ENCODE measurements around the gene CACNG4.
"Not testable (repeated sequence)": the region's sequence is repeated elsewhere in the genome, so short reads cannot be mapped to it uniquely, and the experiment has no call there.

CACNG4 gene

DNA sequence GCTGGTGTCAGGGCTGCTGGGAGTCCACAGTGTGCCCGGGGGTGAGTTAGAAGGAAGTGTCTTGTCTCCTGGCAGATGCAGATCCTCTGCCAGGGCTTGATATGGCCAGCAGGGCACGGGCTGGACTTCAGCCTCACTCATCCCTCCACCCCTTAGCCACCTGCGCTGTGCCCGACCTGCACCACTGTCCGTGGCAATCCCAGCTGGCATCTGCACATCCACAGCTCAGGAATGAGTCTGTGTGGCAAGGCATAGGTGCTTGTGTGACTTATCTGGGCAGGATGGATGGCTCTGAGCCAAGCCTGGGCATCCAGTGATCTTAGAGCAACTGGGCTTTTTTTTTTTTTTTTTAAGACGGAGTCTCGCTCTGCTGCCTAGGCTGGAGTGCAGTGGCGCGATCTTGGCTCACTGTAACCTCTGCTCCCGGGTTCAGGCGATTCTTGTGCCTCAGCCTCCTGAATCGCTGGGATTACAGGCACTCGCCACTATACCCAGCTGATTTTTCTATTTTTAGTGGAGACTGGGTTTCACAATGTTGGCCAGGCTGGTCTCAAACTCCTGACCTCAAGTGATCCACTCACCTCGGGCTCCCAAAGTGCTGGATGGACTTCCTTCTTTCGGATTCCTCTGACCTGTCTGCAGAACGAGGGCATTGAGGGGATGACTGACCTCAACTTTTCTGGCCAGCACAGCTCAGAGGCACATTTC is 57.4 kb downstream of the CACNG4 start:
- no peak for DNase-seq

- no peak for DNase-seq
Observed at GRCh38 chr17:67022451-67022810, 57.9 kb downstream of the CACNG4 start.

- no peak for DNase-seq
Observed at GRCh38 chr17:67024736-67025135, 60.2 kb downstream of the CACNG4 start.

- no peak for DNase-seq
Observed at GRCh38 chr17:67025216-67025792, 60.8 kb downstream of the CACNG4 start.

DNA sequence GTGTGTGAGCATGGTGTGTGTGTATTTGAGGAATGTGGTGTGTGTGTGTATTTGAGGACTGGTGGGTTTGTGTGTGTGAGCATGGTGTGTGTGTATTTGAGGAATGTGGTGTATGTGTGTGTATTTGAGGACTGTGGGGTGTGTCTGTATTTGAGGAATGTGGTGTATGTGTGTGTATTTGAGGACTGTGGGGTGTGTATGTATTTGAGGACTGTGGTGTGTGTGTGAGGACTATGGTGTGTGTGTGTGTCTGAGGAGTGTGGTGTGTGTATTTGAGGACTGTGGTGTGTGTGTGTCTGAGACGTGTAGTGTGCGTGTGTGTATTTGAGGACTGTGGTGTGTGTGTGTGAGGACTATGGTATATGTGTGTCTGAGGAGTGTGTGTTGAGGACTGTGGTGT is 61.8 kb downstream of the CACNG4 start:
- DNase-seq = no peak

- DNase-seq = no peak
Observed at GRCh38 chr17:67027031-67027628, 62.6 kb downstream of the CACNG4 start.

- no peak for DNase-seq
Observed at GRCh38 chr17:67030641-67031040, 66.1 kb downstream of the CACNG4 start.

DNA sequence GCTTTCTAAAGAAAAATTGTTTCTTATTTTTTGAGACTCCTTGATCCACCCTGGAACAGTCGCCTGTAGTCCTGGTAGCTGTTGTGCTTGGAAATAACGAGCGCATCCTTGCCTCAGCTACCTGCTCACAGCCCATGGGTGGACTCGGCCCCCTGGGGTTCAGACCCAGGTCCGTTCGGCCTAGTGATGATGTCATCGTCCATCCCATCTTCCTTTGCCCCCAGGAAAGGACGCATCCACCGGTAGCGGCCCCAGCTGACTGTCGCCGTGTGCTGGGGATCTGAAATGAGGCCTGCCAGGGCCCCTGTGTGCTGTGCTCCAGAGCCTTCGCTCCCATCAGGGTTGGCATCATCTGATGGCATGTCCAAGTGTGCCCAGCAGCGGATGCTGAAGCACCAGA is 67.9 kb downstream of the CACNG4 start:
- no peak for DNase-seq

- DNase-seq = no peak
Observed at GRCh38 chr17:67032985-67033384, 68.5 kb downstream of the CACNG4 start.

GRCh38 chr17:67033613-67034012 is 69.1 kb downstream of the CACNG4 start:
- no peak for DNase-seq

DNA sequence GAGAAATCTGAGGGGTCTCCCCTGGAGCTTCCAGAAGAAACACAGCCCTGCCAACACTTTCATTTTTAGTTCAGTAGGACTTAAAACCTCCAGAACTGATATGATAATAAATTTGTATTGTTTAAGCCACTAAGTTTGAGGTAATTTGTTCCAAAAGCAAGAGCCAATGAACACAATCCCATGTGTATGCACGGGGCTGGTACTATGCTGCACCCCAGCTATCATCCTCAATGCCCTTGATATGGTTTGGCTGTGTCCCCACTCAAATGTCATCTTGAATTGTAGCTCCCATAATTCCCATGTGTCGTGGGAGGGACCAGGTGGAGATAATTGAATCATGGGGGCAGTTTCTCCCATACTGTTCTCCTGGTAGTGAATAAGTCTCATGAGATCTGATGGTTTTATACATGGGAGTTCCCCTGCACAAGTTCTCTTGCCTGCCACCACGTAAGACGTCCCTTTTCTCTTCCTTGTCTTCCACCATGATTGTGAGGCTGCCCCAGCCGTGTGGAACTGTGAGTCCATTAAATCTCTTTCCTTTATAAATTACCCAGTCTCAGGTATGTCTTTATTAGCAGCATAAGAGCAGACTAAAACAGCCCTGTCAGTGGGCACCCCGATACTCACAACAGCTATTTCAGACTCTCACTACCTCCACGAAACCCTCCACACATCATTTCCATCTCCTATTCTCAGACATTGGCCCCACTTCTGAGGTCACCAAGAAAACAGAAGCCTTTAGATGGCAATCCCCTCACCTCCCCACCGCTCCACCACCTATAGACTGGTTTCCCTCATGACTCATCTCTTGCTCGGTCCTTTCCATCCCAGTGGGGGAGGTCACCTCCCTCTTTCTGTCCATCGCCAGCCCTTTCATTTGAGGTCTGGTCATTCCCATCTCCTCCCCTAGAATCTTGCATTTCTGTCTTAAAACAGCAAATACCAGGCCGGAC is 70.9 kb downstream of the CACNG4 start:
- DNase-seq = no peak

DNA sequence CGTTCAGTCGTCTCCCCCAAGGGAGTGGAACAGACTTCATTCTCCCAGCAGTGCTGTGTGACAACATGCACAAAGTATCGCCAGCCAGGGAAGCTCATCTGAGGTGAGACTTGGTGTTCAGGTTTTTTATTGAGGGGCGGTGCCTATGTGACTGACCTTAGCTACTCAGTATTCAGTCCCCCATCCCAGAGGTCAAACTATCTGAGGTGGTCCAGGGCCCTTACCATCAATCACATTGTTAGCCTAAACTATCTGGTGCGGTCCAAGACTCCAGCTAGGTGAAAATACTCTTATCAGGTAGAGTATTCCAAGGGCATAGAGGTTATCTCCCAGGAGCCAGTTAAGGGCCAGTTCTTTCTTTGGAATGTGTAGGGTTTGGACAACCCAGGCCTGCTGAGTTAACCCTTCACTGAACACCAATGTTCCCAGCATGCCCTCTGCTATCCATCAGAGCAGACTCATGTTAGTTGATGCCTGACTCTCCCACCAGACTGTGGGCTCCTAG is 74.4 kb downstream of the CACNG4 start:
- no peak for DNase-seq

DNA sequence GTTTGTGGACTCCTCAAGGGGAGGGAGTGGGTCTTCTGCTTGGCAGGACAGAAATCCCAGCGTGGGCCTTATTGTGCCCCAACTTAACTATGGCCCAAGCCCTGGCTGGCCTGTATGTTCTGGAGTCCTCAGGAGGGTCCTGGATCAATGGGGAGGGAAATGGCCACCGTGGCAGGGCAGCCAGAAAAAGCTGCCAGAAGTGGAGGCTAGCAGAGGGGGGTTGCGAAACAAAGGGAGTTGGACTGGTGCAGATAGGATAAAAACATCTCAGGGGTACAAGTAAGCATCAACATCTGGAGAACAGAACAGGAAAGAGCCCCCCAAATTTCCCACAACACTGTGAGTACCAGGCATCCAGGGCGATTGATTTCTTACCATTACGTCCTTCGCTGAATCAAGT is 76.1 kb downstream of the CACNG4 start:
- DNase-seq = no peak

DNA sequence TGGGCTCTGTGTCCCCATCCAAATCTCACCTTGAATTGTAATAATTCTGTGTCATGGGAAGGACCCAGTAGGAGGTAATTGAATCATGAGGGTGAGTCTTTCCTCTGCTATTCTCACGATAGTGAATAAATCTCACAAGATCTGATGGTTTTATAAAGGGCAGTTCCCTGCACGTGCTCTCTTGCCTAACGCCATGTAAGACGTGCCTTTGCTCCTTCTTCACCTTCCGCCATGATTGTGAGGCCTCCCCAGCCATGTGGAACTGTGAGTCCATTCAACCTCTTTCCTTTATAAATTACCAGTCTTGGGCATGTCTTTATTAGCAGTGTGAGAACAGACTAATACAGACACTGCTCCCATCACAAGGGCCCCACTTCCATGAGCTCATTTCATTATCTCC is 76.6 kb downstream of the CACNG4 start:
- DNase-seq = not testable (repeated sequence)

DNA sequence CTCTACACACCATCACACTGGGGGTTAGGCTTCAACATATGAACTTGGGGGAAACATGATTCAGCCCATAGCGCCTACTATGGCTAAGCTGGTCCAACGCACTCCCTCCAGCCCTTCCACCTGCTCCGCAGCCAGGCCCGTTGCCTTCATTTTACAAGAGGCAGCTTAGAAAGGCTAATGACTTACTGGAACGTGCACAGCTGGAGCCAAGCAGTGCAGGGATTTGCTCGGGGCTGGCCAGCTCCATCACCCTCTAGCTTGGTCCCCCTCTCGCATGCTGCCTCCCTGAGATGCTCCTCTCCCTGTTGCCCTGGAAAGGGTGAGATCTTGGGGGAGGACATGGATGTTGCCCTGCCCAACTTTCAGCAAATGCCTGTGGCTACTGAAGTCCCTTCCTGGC is 77.0 kb downstream of the CACNG4 start:
- no peak for DNase-seq

GRCh38 chr17:67041941-67042899 is 77.7 kb downstream of the CACNG4 start:
- no peak for DNase-seq

GRCh38 chr17:67043283-67043682 is 78.8 kb downstream of the CACNG4 start:
- no peak for DNase-seq

- DNase-seq = no peak
Observed at GRCh38 chr17:67044016-67044772, 79.7 kb downstream of the CACNG4 start, which contains the start of gene CACNG1. TSS of gene CACNG1 (plus strand) at chr17:67044554. CDS start at chr17:67044661, 107 bp downstream.

GRCh38 chr17:67044940-67045339 is 80.4 kb downstream of the CACNG4 start:
- DNase-seq = no peak

- DNase-seq = no peak
Observed at GRCh38 chr17:67046398-67046797, 81.9 kb downstream of the CACNG4 start.

DNA sequence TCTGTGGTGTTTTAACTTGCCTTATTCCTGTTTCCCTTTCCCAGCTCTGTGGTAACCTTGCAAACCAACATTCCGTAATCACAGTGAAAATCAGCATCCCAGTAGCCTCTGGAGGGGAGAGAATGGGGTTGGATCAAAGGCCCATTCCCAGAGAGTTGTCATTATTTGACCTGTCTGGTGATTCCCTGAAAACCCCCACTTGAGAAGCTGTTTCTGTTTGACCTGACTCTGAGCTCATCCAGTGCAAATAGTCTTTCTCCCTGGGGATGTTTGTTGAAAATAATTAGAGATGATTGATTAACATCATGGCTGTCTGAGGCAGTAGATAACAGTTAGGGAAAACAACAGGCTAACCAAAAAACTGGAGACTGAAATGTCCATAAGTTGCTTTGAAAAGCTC is 82.9 kb downstream of the CACNG4 start:
- DNase-seq = no peak
